Gastroesophageal sphincter (tissue), 4 donors: ENCODE data around the gene TSPEAR. TPM values are rescaled to one million over a fixed set of nuclear protein-coding genes. Genes with fewer than 3 reads are reported as not detected.

Experiments used
- ATAC-seq: fragments of 150-250 bp; one replicate; pipeline ENCODE4 v1.9.1; 2016; ENCODE audit warnings: mild to moderate bottlenecking, moderate library complexity
- H3K27ac ChIP-seq, 4 donors: fragments of 200-600 bp; sonication (generic) in 3 of 4; 1 replicate in 3 of 4; 2 replicates in 1 of 4; pipeline ENCODE4 v1.5.1; 2016 to 2019
- H3K27me3 ChIP-seq: fragments of 200-600 bp; sonication (generic); one replicate; pipeline ENCODE4 v1.5.1; 2019
- H3K36me3 ChIP-seq, 2 donors: fragments of 200-600 bp; sonication (generic); one replicate each; pipeline ENCODE4 v1.5.1; 2019; ENCODE audit warnings: control low read depth in 1 of 2
- H3K4me1 ChIP-seq, 3 donors: fragments of 200-600 bp; sonication (generic); 1 replicate in 2 of 3; 2 replicates in 1 of 3; pipeline ENCODE4 v1.5.1; 2016 to 2019; ENCODE audit warnings: control low read depth in 2 of 3
- H3K4me3 ChIP-seq, 2 donors: fragments of 200-600 bp; sonication (generic); one replicate each; pipeline ENCODE4 v1.5.1; 2019; ENCODE audit warnings: mild to moderate bottlenecking in 1 of 2, moderate library complexity in 1 of 2
- H3K9me3 ChIP-seq, 3 donors: fragments of 200-600 bp; sonication (generic); one replicate each; pipeline ENCODE4 v1.5.1; 2017 to 2019; ENCODE audit warnings: control low read depth in 2 of 3
- EP300 ChIP-seq: sonication (generic); formaldehyde crosslinking; IDR thresholded peaks from one replicate; pipeline ENCODE4 v1.6.1; 2017; ENCODE audit warnings: antibody characterized with exemption, mild to moderate bottlenecking
- POLR2A ChIP-seq, 2 donors: fragments of 450-650 bp; IDR thresholded peaks; one replicate each; pipeline ENCODE4 v1.6.1; 2017; ENCODE audit warnings: antibody characterized with exemption in 2 of 2, mild to moderate bottlenecking in 2 of 2, moderate library complexity in 1 of 2
- POLR2AphosphoS5 ChIP-seq: sonication (generic); formaldehyde crosslinking; IDR thresholded peaks from one replicate; pipeline ENCODE4 v1.6.1; 2017; ENCODE audit warnings: antibody characterized with exemption
- WGBS, 2 donors: methylation state at CpG; one replicate each; pipeline ENCODE4 v1.1.5; 2018; ENCODE audit warnings: low coverage in 1 of 2; 5-methylcytosine and 5-hydroxymethylcytosine counted together
- total RNA-seq, 4 donors: library from RNA; depleted of rRNA; stranded (reverse); fragments of >200 nt; gene quantifications; one replicate each; pipeline ENCODE4 v1.1.0, GENCODE V29; 2016
- TF ChIP-seq, protein P1 (sequence below), 4 experiments: fragments of 200-600 bp in 2 of 4; fragments of 450-650 bp in 2 of 4; sonication (generic) in 1 of 4; IDR thresholded peaks; one replicate each; pipeline ENCODE4 v1.5.1; 2017 to 2019; ENCODE audit warnings: antibody characterized with exemption in 4 of 4, mild to moderate bottlenecking in 2 of 4, moderate library complexity in 2 of 4

The TSPEAR gene
- total RNA-seq, 4 donors from 2014 or later: not detected

DNA sequence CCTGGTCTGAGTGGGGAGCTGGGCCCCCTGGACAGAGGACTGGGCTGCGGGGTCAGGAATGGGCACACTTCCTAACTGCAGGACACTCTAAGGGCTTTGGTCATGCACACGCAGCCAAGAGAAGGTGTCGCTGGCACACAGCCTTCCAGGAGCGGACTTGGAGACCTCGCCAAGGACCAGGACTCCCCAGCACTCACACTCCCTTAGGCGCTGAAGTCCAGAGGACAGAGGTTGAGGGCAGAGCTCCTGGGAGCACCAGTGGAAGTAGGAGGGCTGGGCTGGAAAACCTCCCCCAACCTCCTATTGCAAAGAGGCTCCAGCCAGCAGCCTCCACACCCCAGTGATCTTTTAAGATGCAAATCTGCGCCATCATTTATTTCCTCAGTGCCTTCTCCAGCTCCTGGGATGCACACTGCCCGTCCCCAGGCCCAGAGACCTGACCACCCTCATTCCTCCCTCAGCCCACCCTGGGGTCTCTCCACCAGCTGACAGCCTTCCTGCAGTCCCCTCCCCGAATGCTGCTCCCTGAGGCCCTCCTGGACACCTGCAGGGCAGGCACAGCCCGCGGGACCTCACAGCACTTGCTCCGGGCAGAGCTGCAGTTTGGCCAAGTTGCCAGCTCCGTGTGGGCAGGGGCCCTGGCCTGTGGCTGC is 3.0 kb downstream of the TSPEAR start:
- no peak for ATAC-seq
- H3K4me1 ChIP-seq: peaks cover 0 to 16% (median 0%) of the 10 kb centered on the region in 3 donors
- peaks cover 99% of the 10 kb centered on the region for H3K27me3 ChIP-seq
- WGBS, 2 donors: 0% methylated on average over 2 of the region's 13 CpGs; no CpG with 5 or more reads in 1 of the 2 donors
- no peaks in the 10 kb centered on the region for H3K36me3 ChIP-seq
- H3K27ac ChIP-seq: no peak overlapping the region
- no peak for TF ChIP-seq EP300
- no peak for TF ChIP-seq POLR2A (IDR thresholded peaks at IDR 0.05)
- TF ChIP-seq, protein P1, sequence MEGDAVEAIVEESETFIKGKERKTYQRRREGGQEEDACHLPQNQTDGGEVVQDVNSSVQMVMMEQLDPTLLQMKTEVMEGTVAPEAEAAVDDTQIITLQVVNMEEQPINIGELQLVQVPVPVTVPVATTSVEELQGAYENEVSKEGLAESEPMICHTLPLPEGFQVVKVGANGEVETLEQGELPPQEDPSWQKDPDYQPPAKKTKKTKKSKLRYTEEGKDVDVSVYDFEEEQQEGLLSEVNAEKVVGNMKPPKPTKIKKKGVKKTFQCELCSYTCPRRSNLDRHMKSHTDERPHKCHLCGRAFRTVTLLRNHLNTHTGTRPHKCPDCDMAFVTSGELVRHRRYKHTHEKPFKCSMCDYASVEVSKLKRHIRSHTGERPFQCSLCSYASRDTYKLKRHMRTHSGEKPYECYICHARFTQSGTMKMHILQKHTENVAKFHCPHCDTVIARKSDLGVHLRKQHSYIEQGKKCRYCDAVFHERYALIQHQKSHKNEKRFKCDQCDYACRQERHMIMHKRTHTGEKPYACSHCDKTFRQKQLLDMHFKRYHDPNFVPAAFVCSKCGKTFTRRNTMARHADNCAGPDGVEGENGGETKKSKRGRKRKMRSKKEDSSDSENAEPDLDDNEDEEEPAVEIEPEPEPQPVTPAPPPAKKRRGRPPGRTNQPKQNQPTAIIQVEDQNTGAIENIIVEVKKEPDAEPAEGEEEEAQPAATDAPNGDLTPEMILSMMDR (IDR thresholded peaks at IDR 0.05): no peak
- H3K9me3 ChIP-seq: no peaks in the 10 kb centered on the region
- no peak overlapping the region for H3K4me3 ChIP-seq

DNA sequence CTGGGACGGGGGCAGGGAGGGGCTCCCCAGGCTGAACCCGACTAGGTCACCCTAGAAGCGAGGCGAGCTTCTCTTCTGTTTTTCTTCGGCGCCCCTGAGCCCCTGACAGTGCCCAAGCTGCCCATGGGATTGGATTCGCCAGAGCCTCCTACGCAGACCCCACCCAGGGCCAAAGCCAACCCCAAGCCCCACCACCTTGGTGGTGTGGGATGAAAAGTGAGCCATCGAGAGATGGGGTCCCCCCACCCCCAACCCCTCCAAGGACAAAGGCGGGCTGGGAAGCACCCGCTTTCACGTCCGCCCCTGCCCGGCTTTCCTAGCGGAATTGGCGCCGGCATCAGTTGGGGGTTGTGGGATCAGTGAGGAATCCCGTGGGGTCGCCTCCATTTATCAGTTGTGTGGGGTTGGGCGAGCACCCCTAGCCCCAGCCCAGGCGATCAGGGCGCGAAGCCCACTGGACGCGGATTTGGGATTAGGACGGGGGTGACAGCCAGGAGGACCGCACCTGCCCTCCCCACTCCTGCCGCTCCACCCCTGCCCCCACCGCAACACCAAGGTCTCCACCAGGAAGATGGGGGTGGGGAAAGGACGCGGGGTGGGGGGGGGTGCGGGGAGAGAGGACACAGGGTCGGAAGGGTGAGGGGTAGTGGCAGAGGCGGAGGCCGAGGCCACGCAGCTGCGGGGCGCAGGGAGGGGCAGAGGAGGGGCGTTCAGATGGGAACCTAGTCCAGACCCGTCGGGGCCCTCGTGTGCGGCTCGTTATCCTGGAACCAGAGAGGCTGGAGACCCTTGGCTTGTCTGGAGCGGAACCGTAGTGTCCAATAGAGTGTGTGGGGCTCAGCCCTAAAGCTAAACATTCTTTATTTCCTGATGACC is 4.4 kb downstream of the TSPEAR start:
- Histone ChIP-seq H3K4me3 (no peak overlapping the region), H3K36me3 (no peaks in the 10 kb centered on the region), H3K27me3 (peaks cover 99% of the 10 kb centered on the region), H3K27ac (no peak overlapping the region), H3K4me1 (peaks cover 0 to 16% (median 0%) of the 10 kb centered on the region in 3 donors), H3K9me3 (no peaks in the 10 kb centered on the region)
- no peak for ATAC-seq
- WGBS, 2 donors: 5% methylated on average over 14 of the region's 46 CpGs; no CpG with 5 or more reads in 1 of the 2 donors
- TF ChIP-seq EP300 (no peak), POLR2A (IDR thresholded peaks at IDR 0.05) (no peak), POLR2AphosphoS5 (no peak)
- TF ChIP-seq, protein P1 (IDR thresholded peaks at IDR 0.05): no peak

DNA sequence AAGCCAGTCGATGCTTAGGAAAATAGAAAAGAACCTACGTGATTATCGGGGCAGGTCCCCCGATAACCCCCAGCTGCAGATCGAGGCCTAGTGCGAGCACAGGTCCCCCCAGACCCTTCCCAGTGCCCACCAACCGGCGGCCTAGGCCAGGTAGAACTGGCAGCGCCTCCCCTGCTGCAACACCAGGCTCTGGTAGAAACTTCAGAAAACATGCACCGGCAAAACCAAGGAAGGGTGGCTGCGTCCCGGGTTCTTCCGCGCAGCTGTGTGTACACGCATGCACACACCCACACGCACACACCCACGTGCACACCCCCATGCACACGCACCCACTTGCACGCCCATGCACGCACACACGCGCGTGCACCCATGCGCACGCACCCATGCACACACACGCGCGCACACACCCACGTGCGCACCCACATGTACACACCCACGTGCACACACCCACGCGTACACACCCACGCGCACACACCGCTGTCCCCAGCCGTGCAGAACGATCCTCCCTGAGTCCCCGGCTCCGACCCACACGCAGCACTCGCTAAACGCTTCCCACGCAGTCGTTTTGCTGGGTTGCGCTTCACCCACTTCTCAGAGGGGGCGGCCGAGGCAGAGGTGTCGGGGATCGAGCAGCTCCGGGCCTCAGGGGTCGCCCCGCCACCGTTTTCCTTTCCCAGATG is 5.2 kb downstream of the TSPEAR start:
- WGBS, 2 donors: 0% methylated on average over 4 of the region's 54 CpGs; no CpG with 5 or more reads in 1 of the 2 donors
- no peak for ATAC-seq
- H3K9me3 ChIP-seq: no peaks in the 10 kb centered on the region
- TF ChIP-seq, protein P1 (IDR thresholded peaks at IDR 0.05): no peak
- no peak for TF ChIP-seq POLR2A (IDR thresholded peaks at IDR 0.05)
- no peak for TF ChIP-seq POLR2AphosphoS5
- no peak for TF ChIP-seq EP300
- H3K27me3 ChIP-seq: peaks cover 99% of the 10 kb centered on the region
- H3K27ac ChIP-seq: no peak overlapping the region
- H3K36me3 ChIP-seq: no peaks in the 10 kb centered on the region
- no peak overlapping the region for H3K4me3 ChIP-seq
- H3K4me1 ChIP-seq: peaks cover 0 to 16% (median 0%) of the 10 kb centered on the region in 3 donors

DNA sequence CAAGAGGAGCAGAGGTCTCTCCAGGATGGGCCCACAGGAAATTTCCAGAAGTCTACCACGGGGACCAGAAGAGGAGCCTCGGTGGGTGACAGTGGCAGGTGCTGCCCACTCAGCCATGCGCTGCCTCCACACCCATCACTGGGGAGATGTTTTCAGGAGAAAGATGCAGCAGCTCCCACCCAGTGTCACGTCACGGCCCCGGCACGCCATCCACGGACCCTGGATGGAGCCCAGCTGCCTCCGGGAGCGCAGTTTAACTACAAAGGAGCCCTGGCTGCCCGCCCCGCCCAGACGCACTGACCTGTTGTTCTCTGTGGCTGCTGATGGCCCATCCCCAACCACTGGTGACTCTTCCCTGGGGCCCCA is 6.8 kb downstream of the TSPEAR start:
- H3K4me1 ChIP-seq: peaks cover 0 to 8% (median 0%) of the 10 kb centered on the region in 3 donors
- H3K4me3 ChIP-seq: no peak overlapping the region
- TF ChIP-seq POLR2AphosphoS5: no peak
- no peak for TF ChIP-seq EP300
- TF ChIP-seq, protein P1 (IDR thresholded peaks at IDR 0.05): no peak
- TF ChIP-seq POLR2A (IDR thresholded peaks at IDR 0.05): no peak
- no peak overlapping the region for H3K27ac ChIP-seq
- WGBS, 2 donors: 0% methylated on average over 3 of the region's 13 CpGs; no CpG with 5 or more reads in 1 of the 2 donors
- no peaks in the 10 kb centered on the region for H3K36me3 ChIP-seq
- no peaks in the 10 kb centered on the region for H3K9me3 ChIP-seq
- peaks cover 99% of the 10 kb centered on the region for H3K27me3 ChIP-seq
- no peak for ATAC-seq
